SIG-M5 treated with dmso at 0.1 percent for 504 hours (cell line): ENCODE measurements around the gene THOC5.
"Not testable (repeated sequence)": the region's sequence is repeated elsewhere in the genome, so short reads cannot be mapped to it uniquely, and the experiment has no call there.

Experiments used
- DNase-seq: peaks from one replicate; lab custom pipeline; 2025; ENCODE audit not compliant: unreplicated experiment; lab: John Stamatoyannopoulos, UW

The THOC5 gene

DNA sequence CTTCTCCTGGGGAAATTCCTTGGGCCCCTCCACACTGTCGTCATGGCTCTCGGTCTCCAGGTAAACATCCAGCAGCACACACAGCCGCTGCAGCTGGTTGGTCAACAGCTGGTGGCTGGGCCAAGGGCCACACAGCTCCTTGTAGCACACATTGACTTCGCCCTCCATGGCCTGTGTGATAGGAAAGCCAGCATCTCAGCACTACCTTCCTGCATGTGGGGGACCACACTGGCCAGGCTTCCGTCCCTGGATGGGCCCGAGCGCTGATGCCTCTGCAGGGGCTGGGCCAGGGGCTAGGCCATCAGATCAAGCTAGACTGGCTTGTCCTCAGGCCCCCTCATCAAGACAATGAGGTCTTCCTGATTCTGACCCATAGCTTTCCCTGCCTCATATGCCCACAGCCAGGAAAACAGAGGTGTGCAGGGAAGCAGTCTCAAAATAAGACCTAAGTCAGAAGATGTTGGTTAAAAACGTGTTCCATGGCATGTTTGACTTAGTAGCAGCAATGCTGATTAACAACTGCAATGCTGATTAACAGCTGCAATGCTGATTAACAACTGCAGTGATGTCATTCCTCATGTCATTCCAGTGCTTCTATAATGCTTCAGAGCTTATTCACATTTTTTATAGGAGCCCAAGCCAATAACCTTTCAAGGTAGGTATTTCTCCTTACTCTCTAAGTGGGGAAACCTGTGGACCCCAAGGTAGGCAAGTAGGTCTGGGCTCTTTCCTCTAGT lies 42.3 kb downstream of the THOC5 start:
- no peak for DNase-seq

DNA sequence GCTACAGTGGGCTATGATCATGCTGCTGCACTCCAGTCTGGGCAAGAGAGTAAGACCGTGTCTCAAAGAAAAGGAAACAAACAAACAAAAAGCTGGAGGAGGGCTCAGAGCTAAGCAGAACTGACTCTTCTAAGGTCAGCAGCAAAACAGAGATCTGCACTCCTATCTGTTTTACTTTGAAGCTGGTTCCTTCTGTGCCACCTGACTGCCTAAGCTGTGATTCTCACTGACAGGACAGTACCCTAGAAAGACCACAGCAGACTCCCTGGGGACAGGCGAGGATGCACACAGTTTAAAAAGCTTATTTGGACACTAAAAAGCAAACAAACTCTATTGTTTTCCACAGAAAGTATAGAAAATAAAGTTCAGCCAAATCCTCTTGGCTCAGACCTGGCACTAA lies 43.0 kb downstream of the THOC5 start:
- no peak for DNase-seq

DNA sequence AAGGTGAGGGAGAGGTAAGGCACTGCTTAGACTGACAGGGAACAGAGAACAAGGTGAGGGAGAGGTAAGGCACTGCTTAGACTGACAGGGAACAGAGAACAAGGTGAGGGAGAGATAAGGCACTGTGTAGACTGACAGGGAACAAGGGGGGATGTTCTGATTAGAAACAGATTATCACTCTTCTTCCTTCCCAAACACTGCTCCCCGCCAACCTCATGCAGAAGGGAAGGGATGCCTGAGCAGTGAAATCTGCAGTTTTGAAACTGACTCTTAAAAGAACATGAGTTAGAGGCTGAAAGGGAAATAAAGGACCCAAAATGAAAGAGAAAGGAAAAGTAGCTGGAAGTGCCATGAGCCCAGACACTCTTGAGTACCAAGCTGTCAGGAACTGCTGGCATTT lies 43.7 kb downstream of the THOC5 start:
- no peak for DNase-seq

DNA sequence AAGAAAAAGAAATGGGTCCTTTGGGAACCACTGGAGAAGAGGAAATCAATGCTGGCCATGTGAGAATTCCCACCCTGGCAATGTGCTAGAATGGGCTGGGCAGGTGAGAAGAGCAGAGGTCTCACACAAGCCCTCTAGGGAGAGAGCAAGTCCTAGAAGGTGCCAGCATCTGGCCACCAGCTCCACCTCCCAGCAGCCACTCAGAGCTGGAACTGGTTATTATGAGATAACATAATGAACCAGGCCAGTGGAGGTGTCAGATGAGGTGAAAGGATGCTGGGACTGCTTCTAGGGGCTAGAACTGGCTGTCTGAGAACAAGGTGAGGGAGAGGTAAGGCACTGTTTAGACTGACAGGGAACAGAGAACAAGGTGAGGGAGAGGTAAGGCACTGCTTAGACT lies 44.3 kb downstream of the THOC5 start:
- DNase-seq: no peak

DNA sequence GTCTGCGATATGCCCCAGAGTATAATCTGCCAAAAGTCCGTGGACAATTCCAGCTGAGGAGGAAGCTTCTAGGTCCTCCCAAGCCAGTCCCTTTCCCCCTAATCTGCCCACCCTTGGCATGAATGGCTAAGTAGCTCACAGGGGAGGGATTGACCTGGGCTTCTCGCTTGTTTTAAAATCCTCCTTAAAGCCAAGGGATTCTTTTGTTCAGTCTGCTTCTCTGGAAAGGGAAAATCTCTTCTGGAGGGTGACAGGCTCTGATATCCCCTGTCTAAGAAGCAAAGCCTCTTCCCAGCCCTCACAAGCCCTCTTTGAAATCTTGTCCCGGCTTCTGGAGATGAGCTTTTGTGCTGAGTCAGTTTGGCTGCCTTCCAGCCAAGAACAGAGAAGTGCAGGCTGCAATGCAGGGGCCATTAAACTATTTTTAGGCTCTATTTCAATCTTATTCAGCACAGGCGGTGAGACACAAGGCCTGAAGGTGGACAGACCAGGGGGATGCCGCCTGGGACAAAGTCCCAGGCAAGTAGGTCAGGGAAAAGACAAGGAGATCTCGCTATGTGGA lies 49.7 kb downstream of the THOC5 start:
- DNase-seq: no peak

DNA sequence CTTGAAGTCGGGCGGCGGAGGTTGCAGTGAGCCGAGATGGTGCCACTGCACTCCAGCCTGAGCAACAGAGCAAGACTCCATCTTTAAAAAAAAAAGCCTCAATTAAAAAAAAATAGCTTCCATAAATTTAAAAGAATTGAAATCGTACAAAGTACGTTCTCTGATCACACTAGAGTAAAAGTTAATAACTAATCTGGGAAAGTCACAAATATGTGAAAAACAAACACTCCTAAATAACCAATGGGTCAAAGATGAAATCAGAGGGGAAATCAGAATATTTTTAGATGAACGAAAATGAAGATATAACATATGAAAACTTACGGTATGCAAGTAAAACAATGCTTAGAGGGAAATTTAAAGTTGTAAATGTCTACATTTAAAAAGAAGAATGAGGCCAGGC lies 53.7 kb downstream of the THOC5 start:
- DNase-seq: no peak

DNA sequence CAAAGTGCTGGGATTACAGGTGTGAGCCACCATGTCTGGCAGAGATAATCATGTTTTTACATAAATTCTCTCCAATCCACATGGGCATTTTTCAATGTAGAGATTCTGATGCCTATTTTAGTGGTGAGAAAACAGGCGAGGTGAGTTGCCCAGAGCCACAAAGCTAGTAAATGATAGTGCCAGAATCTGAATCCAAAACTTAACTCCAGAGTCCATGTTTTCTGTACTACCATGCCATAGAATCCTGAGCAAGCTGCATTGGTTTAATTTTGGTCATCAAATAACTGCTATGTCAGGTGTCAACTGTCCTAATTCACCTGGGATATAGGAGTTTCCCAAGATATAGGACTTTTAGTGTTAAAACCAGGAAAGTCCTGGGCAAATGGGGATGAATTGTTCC lies 59.9 kb downstream of the THOC5 start:
- no peak for DNase-seq

DNA sequence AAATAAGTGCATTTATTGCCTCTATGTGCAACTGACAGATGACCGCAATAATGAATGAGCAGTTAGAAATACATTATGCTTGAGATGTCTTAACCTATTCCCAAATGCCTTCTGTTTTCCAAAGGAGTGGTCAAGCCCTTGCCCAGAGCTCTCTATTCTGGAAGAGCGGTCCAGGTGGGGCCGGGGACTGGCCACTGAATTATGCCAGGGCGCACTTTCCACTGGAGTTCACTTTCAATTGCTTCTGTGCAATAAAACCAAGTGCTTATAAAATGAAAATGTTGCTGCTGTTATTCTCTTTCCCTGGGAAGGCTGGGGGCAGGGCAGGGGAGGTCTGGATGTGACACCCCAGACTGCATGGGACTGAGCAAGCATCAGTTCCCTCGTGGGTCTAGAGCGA lies 62.5 kb downstream of the THOC5 start:
- no peak for DNase-seq

DNA sequence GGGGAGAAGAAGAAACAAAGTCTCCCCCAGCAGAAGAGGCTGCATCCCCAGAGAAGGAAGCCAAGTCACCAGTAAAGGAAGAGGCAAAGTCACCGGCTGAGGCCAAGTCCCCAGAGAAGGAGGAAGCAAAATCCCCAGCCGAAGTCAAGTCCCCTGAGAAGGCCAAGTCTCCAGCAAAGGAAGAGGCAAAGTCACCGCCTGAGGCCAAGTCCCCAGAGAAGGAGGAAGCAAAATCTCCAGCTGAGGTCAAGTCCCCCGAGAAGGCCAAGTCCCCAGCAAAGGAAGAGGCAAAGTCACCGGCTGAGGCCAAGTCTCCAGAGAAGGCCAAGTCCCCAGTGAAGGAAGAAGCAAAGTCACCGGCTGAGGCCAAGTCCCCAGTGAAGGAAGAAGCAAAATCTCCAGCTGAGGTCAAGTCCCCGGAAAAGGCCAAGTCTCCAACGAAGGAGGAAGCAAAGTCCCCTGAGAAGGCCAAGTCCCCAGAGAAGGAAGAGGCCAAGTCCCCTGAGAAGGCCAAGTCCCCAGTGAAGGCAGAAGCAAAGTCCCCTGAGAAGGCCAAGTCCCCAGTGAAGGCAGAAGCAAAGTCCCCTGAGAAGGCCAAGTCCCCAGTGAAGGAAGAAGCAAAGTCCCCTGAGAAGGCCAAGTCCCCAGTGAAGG lies 64.3 kb downstream of the THOC5 start:
- not testable (repeated sequence) for DNase-seq

DNA sequence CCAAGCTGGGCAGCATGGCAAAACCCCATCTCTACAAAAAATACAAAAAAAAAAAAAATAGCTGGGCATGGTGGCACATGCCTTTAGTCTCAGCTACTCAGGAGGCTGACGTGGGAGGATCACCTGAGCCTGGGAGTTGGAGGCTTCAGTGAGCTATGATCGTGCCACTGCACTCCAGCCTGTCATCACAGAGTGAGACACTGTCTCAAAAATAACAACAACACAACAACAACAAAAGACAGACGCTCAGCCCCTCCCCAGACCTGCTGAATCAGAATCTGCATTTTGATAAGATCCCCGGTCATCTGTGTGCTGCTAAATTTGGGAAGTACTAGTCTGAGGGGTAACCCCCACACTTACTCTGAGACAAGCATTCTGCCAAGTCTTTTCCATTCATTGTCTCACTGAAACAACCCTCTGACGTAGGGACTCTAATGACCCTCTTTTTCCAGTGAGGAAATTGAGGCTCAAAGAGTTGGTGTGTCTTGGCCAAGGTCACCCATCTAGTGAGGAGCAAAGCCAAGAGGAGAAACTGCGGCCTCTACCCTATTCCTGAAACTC lies 66.1 kb downstream of the THOC5 start:
- no peak for DNase-seq

DNA sequence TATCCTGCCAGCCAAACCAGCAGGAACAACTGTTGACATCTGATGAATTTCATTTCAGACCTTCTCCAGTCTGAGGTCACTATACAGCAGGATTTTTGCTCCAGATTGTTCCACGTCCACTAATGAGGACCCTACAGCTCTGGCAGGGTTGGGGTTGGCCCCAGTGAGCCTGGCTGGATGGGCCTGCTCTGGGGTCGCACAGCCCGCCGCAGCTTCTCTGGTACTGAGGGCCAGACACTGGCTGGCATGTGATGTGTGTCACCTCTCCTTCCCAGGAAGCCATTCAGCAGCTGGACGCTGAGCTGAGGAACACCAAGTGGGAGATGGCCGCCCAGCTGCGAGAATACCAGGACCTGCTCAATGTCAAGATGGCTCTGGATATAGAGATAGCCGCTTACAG lies 68.1 kb downstream of the THOC5 start:
- DNase-seq: no peak

DNA sequence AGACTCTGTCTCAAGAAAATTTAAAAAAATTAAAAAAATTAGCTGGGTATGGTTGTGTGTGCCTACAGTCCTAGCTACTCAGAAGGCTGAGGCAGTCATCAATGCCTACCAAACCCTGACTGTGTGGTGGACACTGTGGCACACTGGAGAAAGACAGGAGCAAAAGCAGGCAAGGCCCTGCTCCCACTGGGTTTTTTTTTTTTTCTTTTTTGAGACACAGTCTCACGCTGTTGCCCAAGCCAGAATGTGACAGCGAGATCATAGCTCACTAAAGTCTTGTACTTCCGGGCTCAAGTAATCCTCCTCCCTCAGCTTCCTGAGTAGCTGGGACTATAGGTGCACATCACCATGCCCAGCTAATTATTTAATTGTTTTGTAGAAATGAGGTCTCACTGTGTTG lies 68.9 kb downstream of the THOC5 start:
- DNase-seq: no peak

DNA sequence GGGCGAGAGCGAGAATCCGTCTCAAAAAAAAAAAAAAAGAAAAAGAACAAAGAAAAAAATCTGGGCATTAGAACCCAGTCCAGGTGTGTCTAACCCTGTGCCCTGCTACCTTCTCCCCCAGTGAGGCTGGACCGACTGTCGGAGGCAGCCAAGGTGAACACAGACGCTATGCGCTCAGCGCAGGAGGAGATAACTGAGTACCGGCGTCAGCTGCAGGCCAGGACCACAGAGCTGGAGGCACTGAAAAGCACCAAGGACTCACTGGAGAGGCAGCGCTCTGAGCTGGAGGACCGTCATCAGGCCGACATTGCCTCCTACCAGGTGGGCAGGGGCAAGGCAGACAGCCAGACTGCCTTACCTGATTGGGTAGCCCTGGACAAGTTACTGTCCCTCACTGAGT lies 70.3 kb downstream of the THOC5 start:
- DNase-seq: no peak

DNA sequence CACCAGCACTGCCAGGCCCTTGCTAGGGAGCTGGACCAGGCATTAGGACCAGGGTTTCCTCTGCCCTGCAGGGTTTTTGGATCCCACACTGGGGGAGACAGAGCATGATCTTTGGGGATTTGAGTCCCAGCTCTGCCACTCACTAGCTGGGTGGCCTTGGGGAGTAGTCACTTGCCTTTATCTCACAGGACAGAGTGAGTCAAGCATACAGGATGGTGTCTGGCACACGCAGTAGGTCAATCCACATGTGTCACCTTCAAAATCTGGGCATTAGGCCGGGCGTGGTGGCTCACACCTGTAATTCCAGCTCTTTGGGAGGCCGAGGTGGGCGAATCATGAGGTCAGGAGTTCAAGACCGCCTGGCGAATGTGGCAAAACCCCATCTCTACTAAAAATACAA lies 70.8 kb downstream of the THOC5 start:
- no peak for DNase-seq

DNA sequence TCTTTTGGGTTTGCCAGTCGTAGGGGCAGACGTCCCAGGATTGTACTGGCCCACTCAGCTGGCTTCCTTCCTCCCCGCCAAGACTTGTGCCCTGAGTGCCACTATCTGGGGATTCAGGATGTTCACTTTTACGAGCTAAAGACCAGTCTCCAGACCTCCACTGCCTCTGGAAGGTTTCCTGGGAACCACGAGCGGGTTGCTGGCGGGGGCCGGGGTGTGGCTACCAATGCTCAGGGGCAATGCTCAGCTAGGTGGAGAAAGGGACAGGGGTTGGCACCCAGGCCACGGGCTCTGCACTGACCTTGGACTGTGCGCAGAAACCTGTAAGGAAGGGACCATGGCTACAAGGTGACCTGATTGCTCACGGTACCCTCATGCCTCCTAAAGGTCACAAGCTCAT lies 71.3 kb downstream of the THOC5 start:
- no peak for DNase-seq

DNA sequence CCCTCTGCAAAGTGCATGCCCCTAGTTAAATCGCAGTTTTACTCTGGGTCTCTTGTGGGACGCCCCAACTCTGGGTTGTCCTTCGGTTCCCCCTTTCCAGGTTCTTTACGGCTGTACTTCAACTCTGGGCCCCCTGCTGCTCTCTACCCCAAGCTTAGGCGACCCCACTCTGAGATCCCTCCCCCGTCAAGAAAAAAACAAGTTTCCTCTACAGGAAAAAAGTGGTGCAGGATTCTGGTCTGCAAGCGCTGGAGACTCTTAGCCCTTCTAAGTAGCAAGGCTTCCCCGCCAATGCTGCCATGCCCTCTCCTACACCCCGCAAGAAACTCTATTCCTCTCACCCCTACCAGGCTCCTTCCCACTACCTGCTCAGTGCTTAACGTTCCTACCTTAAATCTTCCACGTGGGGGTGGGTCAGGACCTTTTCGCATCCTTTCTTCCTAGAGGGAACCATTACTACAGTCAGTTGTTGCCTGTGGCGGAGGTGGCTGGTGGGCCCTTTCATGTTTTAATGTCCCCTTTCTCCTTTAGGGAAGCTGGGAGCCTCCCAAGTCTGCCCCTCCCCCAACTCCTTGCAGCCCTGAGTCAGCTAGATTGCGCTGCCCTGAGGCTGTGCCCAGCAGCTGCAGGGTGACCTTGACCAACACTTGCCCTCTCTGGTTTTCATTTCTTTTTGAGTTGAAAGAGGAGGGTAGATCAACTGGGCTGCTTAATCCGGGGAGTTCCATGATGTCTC lies 72.1 kb downstream of the THOC5 start:
- no peak for DNase-seq

DNA sequence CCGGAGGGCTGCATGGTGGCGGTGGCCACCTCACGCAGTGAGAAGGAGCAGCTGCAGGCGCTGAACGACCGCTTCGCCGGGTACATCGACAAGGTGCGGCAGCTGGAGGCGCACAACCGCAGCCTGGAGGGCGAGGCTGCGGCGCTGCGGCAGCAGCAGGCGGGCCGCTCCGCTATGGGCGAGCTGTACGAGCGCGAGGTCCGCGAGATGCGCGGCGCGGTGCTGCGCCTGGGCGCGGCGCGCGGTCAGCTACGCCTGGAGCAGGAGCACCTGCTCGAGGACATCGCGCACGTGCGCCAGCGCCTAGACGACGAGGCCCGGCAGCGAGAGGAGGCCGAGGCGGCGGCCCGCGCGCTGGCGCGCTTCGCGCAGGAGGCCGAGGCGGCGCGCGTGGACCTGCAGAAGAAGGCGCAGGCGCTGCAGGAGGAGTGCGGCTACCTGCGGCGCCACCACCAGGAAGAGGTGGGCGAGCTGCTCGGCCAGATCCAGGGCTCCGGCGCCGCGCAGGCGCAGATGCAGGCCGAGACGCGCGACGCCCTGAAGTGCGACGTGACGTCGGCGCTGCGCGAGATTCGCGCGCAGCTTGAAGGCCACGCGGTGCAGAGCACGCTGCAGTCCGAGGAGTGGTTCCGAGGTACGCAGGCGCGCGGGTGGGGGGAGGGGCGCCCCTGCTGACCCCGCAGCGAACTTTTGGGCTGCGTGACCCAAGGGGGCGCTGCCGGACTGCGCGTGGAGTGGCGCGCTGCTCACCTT lies 72.9 kb downstream of the THOC5 start:
- no peak for DNase-seq

DNA sequence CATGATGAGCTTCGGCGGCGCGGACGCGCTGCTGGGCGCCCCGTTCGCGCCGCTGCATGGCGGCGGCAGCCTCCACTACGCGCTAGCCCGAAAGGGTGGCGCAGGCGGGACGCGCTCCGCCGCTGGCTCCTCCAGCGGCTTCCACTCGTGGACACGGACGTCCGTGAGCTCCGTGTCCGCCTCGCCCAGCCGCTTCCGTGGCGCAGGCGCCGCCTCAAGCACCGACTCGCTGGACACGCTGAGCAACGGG lies 73.4 kb downstream of the THOC5 start:
- DNase-seq: no peak

DNA sequence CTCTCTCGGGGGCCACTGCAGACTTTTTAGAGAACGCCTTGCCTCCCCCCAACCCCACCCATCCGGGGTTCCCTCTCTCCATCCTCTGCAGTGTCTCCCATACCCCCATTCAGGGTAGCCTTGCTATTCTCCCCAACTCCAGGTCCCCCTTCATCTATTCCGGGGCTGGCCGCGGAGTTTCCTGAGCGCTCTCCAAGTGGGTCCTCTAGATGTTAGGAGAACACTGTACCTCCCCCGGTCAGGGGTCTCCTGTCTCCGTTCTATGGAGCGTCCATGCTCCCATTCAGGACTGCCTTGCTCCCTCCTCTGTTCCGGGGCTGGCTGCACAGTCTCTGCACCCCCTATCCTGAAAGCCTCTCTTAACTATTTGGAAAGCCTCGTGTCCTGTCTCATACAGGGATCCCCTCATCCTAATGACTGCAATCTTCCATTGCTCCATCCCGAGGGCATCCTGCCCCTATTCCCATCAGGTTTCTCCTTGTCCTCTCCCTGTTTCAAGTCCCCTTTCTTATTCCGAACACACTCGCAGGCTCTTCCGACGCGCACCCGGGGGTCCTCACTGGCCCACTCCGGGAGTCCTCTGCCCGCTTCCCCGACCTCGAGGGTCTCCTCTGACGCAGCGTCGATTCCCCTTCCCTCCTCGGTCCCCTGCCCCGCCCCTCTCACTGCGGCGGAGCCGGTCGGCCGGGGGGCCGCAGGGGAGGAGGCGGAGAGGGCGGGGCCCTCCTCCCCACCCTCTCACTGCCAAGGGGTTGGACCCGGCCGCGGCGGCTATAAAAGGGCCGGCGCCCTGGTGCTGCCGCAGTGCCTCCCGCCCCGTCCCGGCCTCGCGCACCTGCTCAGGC lies 73.9 kb downstream of the THOC5 start, which contains the start of gene NEFH:
NEFH (plus strand) TSS at position 802 of the 845 bp plus-strand sequence. CDS start 45 bp downstream, outside the sequence.
- no peak for DNase-seq
